AG10803 (cell line): ENCODE data around the gene GOLPH3L.

ENCODE experiments used
- DNase-seq: peaks from one replicate; pipeline ENCODE4 v3.0.0; 2010; ENCODE audit warnings: low read depth
- H3K4me3 ChIP-seq: 2 replicates; pipeline ENCODE4 v1.5.1; 2011; ENCODE audit warnings: mild to moderate bottlenecking, low read length, control low read depth
- CTCF ChIP-seq: conservative IDR thresholded peaks from 2 replicates; pipeline ENCODE4 v1.5.1; 2011; ENCODE audit warnings: mild to moderate bottlenecking, low read length, control low read depth, inconsistent platforms

The GOLPH3L gene

GRCh38 chr1:150708595-150708994 lies 11.6 kb upstream of the GOLPH3L start:
- no peak for TF ChIP-seq CTCF
- H3K4me3 ChIP-seq, result no peak overlapping the region
- DNase-seq, result no peak

DNA sequence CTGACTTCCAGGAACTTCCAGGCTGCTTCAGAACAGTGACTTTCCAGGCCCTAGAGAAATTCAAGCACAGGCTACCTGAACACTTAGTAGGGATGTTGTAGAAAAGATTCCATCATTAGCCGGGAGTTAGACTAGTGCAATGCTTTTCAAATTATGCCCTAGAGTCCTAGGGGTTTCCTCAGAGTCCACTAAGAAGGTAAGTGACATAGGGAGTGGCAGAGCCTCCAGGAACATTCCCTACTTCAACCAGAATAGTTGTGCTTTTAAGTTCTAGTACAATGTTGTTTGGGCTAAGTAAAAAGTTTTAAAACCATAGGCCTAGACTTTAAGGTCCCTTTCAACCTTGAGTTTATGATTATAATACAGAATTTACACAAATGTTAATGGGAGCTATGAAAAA lies 9.1 kb upstream of the GOLPH3L start:
- no peak overlapping the region for H3K4me3 ChIP-seq
- no peak for DNase-seq
- TF ChIP-seq CTCF, result no peak

- no peak for TF ChIP-seq CTCF
- no peak for DNase-seq
- H3K4me3 ChIP-seq, result no peak overlapping the region
Measured at GRCh38 chr1:150703427-150703826, 6.5 kb upstream of the GOLPH3L start.

- no peak for DNase-seq
Measured at GRCh38 chr1:150696590-150696989, 364 bp downstream of the GOLPH3L start.

GRCh38 chr1:150696162-150696561 lies 792 bp downstream of the GOLPH3L start:
- no peak for DNase-seq
- no peak for TF ChIP-seq CTCF
- H3K4me3 ChIP-seq, result peak overlapping the region; percentile 83

More at GRCh38 chr1:150696590-150696989, 364 bp downstream of the GOLPH3L start:
- no peak for TF ChIP-seq CTCF
- peak overlapping the region; percentile 83 for H3K4me3 ChIP-seq

DNA sequence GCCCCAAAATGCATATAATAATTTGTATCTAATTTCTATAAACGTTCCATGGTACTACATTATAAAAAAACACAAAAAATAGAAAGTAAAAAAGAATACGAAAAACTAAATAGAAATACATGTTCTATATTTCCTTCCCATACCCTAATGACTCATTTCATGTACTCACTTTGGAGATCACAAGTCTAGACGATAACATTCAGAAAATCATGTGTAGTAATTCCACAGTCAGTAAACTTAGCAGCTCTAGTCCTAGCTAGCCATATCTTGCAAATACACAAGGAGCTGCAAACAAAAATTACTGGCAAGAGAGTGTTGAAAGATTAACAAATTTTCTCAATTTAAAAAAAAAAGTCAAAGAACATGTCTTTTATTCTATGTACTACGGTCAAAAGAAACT lies 1.4 kb downstream of the GOLPH3L start:
- TF ChIP-seq CTCF, result no peak
- H3K4me3 ChIP-seq, result no peak overlapping the region
- no peak for DNase-seq

DNA sequence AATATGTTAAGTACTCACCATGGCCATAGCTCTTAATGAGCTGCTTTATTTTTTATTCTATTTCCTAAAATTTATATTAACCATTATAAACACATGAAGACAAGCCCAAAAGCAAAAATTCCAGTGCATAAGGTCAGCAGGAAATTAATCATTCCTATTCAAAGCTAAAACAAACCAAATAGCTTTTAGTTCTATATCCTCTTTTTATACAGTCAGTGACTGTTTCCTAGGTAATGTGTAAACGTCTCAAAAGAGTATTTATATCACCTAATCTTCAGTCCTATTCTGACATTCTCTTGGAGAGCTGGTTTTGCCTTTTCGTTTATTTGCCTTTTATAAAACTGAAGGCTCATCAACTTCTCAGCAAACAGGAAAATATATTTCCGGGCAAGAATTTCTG lies 4.2 kb downstream of the GOLPH3L start:
- no peak for TF ChIP-seq CTCF
- no peak overlapping the region for H3K4me3 ChIP-seq
- DNase-seq, result no peak
